ENCODE results near the gene GAB3. TPM values are rescaled to one million over a fixed set of nuclear protein-coding genes. Genes with fewer than 3 reads are reported as not detected.
"Not testable (repeated sequence)": the region's sequence is repeated elsewhere in the genome, so short reads cannot be mapped to it uniquely, and the experiment has no call there.

Gene GAB3
- polyA plus RNA-seq, 1 donor: 5.2 TPM

DNA sequence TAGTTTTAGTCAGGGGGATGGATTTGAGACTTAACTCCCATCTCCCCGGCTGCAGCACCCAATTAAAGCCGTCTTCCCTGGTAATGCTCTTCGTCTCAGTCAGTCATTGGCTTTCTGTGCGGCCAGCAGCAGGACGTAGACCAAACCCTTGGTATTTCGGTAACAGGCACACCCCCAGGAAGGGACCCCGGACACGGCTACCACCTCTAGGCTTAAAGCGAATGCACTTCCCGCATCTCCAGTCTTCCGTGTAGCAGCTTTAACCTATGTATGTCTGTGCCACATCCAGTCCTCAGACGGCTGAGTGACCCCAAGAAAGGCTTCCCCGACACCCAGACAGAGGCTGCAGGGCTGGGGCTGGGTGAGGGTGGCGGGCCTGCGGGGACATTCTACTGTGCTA is 96.0 kb downstream of the GAB3 start:
- DNase-seq: no peak

DNA sequence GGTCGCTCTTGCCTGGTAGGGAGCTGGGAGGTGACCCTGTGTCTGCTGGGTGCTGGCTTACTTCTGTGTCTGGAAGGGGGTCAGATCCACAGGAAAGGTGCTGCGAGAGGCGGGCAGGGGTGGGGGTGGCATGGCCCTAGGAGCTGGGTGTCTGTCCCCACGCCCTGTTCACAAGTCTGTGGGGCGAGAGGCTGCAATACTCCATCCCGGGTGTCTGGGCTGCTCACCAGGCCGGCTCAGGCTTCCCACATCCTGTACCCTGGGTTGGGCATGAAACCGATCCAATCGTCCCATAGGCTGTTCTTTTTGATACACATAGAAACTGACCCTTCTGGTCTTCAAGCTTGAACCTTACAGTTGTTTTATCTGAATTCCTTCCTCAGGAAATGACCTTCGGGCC is 96.5 kb downstream of the GAB3 start:
- no peak for DNase-seq

DNA sequence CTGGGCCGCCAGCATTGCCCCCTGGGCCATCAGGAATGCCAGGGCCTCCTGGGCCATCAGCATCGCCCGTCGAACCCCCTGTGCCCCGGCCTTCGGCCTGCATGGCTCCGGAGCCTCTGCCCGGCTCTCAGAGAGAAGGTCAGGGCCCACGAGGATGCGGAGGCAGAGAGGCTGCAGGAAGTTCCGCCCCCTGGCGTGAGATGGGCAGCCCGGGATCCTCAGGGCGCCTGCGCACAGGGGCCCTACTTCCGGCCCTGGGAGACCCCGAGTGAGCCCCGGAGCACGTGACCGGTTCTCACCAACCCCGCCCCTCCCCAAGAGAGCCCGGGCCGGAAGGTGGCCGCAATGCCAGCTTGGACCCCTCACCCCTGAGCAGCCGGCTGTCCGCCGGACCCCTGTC is 97.5 kb downstream of the GAB3 start, which contains the start of gene CTAG2:
Gene CTAG2 (minus strand): TSS at position 167 of the 400 bp plus-strand sequence. CDS start 64 bp downstream, at position 103.
- DNase-seq: not testable (repeated sequence)

DNA sequence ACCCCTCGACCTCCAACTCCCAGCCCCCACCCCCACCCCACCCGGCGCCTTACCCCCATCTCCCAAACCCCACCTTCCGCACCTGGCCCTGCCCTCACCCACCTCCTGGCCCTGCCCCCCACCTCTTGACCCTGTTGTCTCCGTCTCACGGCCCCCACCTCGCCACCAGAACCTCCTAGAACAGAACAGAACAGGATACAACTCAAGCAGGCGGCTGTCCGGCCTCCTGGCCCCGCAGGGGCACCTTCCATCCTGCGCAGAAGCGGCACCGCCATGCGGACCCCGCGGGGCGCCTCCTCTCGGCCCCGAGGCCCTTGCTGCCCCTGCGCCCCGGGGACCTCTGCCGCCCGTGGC is 97.9 kb downstream of the GAB3 start:
- DNase-seq: no peak

DNA sequence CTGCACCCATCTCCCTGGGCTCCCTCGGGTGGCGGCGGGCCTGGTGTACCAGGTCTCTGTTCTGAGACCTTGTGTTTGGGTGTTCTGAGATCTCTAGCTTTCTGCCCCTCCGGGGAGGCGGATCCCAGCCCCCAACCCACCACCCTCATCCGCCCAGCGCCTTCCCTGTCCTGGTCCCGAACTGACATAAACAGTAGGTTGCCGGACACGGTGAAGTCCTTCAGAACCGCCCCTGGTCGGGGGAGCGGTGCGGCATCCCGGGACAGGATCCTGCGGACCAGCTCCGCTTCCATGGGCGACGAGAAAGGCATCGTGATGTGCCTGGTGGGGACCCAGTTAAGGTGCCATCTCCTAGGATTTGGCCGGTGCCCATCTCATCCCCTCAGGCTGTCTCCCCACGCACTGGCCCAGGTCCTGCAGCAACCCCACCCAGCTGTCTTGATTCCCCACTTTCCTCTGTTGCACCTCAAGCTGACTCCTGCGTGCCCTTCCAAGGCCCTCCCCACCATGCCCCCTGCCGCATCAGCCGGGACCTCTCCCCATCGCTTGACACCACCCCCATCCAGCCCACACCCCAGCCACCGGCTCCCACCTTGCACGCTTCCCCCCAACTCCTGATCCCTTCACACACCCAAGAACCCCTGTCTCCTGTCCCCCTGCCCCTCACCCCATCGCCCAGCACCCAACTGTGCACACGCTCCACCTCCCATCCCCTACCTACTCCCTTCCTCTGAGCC is 98.4 kb downstream of the GAB3 start:
- DNase-seq: no peak

DNA sequence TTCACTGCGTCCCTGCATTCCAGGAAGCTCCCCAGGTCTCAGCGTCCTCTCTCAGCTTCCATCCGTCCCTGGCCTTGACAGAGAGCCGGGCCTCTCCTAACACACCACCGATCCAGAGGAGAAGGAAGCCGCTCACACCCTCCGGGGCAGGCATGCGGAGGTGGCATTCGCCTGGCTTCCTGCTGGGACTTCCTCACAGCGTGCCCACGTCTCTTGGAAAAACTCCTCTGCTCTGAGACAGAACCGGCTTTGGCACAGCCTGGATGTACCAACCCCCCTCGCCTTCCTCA is 100.7 kb downstream of the GAB3 start:
- DNase-seq: no peak

DNA sequence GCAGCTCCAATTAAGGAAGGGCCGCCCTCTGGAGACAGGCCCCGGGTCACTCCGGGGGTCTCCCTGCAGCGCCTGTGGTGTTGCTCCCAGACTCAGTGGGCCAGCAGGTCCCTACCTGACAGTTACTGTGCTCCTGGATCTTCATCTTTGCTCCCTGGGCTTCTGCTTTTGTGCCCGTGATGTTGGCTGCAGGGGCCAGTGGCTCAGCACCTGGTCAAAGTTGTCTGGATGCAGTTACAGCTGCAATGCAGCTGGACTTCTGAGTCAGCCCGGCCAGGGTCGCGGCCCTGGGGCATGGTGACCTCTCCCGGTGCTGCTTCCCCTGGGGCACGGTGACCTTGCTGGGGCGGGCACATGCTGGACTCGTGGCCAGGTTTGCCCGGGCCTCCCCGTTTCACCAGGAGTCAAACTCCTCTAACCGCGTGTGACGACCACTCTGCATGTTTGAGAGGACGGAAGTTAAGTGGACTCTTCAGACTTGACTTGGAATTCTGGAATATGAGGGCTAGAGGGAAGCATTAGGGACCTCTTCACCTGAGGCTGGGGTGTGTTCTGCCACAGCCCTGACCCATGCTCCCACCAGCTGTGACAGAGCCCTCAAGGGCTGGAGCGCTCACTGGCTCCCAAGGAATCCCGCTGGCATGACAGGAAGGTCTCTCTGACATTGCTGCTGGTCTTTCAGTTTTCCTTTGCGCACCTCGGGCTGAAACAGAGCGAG is 101.2 kb downstream of the GAB3 start:
- DNase-seq: no peak

DNA sequence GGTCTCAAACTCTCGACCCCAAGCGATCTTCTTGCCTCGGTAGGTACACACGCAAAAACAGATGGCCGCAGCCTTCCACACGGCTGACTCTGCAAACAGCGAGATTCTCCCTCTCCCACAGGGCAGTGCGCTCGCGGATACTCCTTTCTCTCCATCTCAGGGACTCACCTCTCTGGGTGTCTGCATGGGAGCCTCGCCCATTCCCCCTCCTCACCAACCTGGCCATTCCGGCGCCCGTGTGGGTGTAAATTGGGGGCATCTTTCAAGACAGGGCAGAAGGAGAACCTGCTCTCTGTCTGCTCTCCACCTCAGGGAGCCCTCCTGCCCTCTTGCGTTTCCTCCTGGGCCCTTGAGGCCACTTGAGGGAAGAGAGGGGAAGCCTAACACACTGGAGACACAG is 101.9 kb downstream of the GAB3 start:
- no peak for DNase-seq

DNA sequence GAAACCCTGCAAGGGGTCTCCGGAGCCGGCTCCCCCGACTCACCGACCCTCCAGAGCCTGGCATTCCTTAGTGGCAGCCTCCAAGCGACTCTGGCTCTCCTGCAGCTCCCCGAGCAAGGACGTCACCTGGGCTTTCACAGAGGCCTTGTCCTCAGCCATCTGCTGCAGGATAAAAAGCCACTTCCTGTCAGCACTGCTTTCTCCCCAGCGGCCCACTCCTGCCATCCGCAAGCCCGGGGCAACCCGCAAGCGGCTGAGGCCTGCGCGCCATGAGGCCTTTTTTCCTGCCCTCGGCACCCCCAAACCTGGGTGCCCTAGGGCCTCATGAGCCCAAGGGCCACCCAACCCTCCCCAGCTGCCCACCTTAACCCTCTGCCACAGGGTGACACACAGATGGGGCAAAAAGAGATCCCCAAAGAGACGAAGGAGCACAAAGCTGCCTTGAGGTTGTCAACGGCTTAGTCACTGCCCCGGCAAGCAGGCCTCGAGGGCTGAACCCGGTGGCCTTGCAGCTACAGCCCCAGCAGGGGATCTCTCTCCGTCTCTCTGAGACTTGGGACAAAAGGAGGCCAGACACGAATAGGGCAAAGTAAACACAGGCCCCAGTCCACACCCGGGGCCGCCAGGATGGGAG is 105.0 kb downstream of the GAB3 start:
- not testable (repeated sequence) for DNase-seq

DNA sequence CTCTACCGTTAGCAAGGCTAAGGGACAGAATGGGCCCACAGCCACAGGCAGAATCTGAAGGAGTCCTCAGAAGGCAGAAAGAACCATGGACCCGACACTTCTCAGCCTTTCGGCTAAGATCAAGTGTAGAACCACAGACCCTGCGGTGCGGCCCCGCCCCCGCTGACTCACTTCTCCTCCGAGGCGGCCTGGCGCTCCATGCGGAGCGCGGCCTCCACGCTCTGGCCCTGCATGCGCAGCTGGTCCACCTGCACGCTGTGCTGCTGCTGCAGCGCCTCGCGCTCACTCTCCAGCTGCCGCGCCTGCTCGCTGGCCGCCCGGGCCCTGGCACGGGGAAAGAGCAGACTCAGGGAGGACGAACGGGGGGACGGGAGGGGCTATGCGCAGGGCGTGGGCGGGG is 107.2 kb downstream of the GAB3 start:
- not testable (repeated sequence) for DNase-seq

DNA sequence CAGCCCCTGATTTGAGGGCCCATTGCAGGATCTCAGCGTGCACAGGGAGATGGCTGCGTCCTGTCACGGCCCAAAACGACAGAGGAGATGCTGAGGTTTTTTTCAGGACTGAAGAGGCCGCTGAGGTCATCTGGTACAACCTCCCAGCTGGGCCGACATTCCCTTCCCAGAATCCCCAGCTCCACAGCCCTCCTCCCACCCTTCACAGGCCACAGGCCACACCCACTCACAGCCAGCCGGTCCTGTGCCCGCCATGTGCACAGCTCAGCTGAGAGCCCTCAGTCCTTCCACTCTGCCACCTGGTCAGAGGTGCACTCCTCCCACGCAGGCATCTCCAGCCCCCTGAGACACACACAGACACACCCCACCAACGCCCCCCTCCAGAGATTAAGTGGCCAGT is 109.1 kb downstream of the GAB3 start:
- DNase-seq: not testable (repeated sequence)

DNA sequence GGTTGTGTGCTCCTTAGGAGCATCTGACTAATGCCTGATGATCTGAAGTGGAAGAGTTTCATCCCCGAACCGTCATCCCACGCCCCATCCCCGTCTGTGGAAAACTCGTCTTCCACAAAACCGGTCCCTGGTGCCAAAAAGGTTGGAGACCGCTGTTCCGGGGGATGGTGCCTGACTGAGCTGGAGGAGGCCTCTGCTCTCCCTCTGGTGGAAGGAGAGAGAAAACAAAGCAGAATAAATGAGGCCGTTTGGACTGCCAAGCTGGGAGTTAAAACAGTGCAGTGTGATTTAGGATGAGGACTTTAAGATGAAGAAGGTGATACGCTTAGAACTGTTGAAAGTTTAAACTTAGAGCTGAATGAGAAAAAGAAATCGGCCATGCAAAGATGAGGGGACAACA is 117.2 kb downstream of the GAB3 start:
- DNase-seq: not testable (repeated sequence)

DNA sequence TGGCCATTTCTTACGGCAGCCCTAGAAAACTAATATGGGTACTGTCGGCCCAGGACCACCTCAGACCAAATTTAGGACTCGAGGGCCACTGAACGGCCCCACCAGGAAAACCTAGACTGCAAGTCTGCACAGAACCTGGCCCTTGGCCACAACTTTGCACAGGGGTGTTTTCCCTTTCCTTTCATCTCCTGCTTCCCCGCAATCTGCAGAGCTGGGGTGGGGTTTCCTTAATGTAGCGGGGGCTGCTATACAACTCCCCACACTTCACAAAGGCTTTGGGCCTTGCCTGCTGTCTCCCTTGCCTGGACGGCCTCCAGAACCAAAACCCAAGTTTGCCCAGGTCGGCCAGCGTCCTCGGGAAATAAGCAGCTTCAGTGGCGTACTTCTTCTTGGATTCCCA is 119.9 kb downstream of the GAB3 start:
- not testable (repeated sequence) for DNase-seq

DNA sequence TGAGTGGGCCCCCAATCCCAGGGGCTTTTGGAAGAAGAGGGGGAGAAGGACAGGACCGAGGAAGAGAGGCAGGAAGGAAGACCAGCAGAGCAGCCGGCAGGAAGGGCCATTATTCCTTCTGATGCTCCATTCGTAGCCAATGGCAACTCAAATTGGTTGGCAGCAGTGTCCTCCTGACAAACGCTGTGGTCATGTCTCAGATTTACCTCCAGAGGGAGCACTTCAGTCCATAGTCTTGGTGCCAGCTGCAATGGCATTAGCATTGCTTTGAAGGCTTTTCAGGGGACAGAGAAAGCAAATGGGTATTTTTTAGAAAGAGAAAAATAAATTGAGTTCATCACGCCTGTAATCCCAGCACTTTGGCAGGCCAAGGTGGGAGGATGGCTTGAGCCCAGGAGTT is 121.9 kb downstream of the GAB3 start:
- DNase-seq: not testable (repeated sequence)

Other genes starting within 250 kb of the GAB3 start
- gene FAM3A, start 234.8 kb downstream of the GAB3 start, polyA plus RNA-seq (ENCODE audit: insufficient read length): 33.9 TPM
- gene G6PD, start 204.2 kb downstream of the GAB3 start, polyA plus RNA-seq (ENCODE audit: insufficient read length): 12.3 TPM
- 14.4 TPM for gene IKBKG, start 203.5 kb downstream of the GAB3 start, polyA plus RNA-seq (ENCODE audit: insufficient read length)
- gene CTAG1A, start 165.9 kb downstream of the GAB3 start, polyA plus RNA-seq (ENCODE audit: insufficient read length): not detected
- gene CTAG1B, start 131.8 kb downstream of the GAB3 start, polyA plus RNA-seq (ENCODE audit: insufficient read length): not detected
- not detected for gene CTAG2, start 97.5 kb downstream of the GAB3 start, polyA plus RNA-seq (ENCODE audit: insufficient read length)
- 32.9 TPM for gene DKC1, start 11.8 kb upstream of the GAB3 start, polyA plus RNA-seq (ENCODE audit: insufficient read length)
- 20.7 TPM for gene MPP1, start 54.4 kb upstream of the GAB3 start, polyA plus RNA-seq (ENCODE audit: insufficient read length)
- gene SMIM9, start 83.6 kb upstream of the GAB3 start, polyA plus RNA-seq (ENCODE audit: insufficient read length): not detected
- 9.6 TPM for gene F8A1, start 135.3 kb upstream of the GAB3 start, polyA plus RNA-seq (ENCODE audit: insufficient read length)